Stimulated activated CD4-positive, alpha-beta T cell treated with anti-CD3 and anti-CD28 coated beads, Interleukin-15, amount 100 ng/mL, for 24 hours (primary cell): ENCODE results near the gene ARHGAP42.
A peak's percentile ranks its signal among the peaks of the same experiment; 100 is the strongest.

Experiments
- DNase-seq: peaks from one replicate; pipeline ENCODE4 v3.0.0-alpha.2; 2020

The ARHGAP42 gene

DNA sequence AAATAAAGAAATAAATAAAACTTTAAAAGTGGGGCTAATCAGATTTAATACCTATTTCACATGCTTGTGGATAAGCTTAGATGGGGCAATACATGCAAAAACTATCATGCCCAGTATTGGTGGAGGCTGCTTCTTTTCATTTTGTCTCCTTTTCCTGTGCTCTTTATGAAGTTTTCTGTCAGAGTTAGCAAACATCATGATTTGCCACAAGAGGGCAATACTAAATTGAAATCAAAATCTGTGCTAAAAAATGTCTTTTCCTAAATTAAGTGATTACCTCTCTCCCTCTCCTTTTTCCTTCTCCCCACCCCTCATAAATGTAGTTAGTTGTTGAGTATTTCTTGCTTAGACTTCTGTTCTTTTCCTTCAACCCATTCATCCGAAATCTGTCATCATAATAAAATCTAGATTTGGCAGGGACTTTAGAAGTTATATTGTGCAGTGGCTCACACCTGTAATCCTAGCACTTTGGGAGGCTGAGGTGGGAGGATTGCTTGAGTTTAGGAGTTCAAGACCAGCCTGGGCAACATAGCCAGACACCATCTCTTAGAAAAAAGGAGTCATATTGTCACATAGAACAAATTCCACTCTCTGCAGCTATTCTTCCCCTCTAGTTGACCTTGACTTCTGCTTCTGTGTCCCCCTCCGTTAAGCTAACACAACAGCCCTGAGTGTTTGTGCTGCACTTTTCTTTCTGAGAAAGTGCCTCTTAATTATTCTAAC lies 4.7 kb upstream of the ARHGAP42 start:
- no peak for DNase-seq

DNA sequence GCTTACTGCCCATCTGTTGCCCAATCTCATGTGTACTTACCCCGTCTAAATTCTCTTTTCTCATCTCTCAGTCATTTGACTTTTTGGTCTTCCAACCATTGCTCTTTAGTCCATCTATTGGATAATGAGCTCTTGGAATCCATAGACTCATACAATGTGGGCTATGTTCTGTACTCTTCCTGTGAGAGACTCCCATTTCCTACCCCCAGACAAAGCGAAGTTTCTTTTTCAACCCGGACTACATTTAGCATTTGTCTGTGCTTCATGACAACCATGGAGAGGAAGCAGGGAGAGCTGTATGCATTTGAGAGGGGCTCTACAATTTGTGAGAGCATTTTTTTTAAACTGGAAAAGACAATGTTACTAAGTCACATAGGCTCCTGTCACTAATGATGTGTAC lies 4.0 kb upstream of the ARHGAP42 start:
- no peak for DNase-seq

DNA sequence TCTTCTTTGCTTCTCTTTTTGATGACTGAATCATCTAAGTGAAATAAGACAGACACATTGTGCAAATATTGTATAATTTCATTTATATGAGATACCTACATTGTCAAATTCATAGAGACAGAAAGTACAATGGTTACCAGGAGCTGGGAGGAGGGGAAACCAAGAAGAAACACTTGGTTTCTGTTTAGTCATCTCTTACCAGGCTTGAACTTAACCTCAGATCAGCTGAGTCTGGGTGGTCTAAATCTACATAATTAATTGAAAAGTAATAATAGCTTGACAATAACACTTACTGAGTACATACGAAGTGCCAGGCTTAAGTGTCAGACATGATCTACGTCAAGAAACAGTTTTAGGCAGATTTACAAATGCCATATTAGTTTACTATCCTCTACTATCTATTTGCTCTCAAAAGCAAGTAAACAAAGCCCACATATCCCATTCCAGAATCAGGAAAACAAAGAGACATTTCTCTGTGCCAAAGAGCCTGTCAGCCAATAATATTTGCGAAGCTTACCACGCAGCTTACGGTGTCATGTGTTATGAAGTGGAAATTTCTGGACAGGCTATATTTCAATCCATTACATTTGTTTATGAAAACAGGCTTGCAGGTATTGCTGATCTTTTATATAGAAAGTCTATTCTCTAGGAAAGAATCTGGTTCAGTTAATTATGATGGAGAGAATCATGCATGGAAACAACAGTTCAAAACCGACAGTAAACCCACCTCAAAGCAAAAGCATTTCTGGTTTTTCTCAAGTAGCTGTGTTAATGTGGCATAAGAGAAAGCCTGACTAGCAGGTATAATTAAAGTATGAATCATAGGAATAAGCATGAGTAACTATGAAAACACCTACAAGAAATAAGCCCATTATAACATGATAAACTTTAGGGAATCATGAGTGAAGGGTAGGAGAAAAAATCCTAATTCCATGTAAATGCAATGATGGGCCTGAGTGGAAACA lies 2.7 kb upstream of the ARHGAP42 start:
- DNase-seq, result no peak

DNA sequence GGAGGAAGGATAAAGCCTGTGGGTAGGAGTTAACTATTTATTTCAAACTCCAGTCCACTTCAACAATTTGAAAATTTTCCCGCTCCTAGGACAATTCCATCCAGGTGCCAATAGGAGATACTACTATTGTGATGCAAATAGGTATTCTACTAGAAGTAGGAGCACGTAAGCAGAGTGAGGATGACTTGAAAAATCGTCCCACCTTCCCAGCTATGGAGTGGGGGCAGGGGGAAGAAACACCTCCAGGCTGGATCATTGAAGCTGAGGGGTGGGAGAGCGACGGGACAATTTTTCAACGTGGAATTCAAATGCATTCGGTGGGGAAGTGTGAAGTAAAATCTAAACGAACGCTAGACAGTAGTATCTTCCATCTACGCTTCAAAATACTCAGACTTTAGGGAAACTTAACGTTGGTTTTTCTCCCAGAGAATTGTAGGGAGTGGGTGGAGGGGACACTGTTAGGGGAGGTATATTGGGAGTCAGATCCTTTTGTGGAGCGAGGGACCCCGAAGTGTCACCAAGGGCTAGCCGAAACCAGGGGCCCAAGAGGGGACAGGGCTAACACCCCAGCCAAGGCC lies 523 bp upstream of the ARHGAP42 start:
- no peak for DNase-seq

DNA sequence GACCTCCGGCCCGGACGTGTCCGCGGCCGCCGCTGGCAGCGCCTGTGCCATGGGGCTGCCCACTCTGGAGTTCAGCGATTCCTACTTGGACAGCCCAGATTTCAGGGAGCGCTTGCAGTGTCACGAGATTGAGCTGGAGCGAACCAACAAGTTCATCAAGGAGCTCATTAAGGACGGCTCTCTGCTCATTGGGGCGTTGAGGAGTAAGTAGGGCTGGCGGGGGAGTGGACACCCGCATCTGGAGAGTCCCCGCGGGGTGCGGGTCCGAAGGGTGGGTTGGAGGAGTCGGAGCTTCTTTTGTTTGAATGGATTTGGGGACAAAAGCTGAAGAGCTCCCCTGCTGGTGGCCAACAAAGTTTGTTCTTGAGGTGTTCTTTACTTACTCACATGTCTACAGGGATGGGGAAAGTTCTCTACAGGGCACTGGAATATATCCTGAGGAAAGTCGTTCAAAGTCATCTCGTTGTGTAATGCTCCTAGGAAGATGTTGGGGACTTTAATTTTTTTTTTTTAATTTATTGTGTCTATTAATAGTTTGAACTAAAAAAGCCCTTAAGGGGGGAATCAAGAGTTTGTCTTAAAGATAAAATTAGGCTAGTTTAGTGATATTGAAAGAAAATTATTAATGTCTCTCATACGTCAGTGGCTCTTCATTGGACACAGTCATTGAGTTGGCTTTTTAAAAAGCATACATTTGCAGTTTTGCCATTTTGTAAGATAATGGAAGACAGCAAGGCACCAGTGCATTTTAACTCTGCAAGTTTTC lies 725 bp downstream of the ARHGAP42 start:
- DNase-seq, result peak; percentile 21

DNA sequence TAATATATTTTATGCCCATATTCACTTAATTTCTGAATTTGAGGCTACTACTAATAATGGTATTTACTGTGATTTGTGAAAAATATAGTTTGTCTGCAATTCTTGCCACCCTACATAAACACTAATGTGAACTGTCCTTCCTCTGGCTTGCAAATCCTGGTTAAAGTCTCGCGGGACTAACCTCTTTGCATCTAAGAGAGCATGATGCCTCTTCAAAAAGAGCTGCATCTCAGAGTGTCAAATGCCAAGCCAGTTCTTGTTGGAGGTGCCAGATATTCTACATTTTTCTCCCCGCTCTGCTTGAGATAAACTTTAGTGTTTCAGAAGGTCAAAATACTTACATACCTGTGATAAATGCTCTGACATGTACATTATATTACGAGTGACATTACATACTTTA lies 2.1 kb downstream of the ARHGAP42 start:
- no peak for DNase-seq

DNA sequence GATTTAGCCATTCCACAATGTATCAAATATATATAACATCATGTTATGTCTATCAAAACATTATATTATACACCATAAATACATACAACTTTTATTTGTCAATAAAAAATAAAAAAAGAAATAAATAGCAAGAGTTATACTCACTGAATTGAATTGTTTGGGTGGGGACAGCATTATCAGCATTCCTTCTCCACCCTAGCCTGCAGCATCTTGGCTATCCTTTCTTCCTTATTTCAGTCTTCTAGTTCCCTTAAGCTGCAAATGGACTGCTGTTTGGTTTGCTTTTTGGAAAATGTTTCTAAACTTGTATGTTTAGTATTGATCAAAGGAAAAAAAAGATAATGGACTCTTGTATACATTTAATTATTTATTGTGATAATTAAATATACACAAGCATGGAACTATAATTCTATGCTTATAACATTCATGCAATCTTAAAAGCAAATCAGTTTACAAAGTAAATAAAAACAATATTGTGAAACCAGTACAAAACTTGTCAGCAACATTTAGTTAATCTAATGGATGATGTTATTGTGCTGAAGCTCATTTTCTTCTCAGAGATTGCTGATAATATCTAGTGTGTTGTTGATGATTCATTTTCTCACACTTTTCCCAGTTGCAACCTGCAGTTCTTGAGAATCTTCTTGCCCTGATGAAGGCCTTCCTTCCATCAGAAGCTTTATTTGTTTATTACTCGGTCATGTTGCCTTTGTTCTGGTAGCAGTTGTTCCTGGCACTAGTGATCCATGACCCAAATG lies 5.0 kb downstream of the ARHGAP42 start:
- no peak for DNase-seq

DNA sequence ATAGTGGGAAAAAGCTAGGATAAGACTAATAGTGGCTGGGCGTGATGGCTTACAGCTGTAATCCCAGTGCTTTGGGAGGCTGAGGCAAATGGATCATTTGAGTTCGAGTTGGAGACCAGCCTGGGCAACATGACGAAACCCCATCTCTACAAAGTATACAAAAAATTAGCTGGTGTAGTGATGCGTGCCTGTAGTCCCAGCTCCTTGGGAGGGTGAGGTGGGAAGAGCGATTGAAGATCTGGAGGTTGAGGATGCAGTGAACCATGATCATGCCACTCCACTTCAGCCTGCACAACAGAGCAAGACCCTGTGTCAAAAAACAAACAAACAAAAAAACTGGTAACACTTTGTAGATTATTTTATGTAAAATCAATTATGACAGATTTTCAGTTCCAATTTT lies 8.8 kb downstream of the ARHGAP42 start:
- DNase-seq, result no peak

DNA sequence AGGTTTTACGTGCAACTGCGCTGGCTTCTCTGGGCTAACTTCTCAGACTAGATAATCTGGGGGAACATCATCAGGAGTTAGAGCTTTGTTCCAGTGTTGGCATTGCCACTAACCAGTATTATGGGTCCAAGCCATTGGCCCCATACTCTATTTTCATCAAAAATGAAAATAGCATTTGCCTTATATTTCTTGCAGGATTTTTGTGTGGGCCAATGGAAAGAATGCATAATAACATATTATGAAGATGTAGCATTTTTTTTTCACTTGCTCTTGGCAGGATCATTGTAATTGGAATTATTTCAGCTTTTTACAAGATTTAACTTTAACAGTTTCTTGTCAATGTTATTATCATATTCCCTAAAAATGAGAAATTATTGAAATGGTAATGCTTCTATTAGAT lies 16.1 kb downstream of the ARHGAP42 start:
- no peak for DNase-seq

DNA sequence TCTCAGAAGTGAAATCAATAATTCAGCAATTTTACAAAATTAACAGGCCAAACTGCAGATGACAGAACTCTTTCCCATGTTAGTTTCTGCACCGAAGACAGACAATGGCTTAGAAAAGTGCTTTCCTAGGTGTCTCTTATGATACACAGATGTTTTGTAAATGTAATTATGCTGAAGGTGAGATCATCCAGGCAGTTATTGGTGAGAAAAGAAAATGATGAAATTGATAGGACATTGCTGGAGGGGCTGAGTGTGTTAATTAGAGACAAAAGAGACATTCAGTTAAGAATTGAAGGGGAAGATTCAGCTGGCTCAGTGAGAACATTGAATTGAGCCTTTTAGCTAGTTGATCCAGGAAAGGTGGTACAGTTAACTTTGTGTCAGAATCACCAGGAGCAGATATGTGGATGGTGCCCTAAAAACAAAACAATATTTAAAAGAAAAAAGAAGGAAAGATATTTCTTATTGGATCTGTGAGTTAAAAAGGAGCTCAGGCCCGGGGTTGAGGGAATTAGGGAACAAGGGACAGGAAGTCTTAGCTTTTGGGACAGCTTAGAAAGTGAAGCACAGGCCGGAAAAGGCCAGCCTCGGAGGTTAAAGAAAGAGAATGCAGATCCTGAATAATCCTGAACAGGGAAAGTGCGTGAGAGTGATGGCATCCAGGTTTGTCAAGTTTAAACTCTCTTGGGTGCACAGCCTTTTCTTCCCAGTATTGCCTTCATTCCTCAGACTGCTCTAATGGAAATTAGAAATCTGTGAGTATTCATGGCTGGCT lies 16.9 kb downstream of the ARHGAP42 start:
- DNase-seq, result no peak

DNA sequence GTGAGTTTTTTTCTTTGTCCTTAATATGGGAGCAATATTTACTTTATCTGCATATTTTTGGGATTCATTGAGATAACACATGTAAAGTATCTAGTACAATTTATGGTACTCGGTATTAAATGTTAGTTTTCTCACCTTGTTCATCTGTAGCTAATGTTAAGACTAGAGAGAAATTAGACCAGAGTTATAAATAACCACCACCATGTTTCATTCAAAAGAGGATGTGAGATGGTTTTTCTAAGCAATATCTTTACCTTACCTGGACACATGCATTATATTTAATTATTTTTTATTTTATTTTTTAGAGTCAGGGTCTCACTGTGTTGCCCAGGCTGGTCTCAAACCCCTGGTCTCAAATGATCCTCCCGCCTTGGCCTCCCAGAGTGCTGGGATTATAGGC lies 18.4 kb downstream of the ARHGAP42 start:
- DNase-seq, result no peak

DNA sequence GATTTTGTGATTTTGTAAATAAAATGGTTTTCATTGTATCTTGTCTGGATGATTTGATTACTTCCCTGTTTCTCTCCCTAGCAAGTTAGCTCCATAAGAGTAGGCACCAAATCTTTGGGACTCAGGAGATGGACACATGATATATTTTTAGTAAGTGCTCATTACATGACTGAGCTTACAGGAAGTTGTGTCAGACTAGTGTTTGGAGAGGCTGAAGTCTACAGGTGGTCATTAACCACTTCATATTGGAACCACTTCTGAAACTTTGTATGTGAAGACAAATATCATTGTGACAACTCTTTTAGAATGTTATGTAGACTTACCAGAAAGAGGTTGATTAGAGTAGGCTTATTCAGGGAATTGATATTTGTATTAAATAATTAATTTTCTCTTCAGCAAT lies 19.1 kb downstream of the ARHGAP42 start:
- no peak for DNase-seq

DNA sequence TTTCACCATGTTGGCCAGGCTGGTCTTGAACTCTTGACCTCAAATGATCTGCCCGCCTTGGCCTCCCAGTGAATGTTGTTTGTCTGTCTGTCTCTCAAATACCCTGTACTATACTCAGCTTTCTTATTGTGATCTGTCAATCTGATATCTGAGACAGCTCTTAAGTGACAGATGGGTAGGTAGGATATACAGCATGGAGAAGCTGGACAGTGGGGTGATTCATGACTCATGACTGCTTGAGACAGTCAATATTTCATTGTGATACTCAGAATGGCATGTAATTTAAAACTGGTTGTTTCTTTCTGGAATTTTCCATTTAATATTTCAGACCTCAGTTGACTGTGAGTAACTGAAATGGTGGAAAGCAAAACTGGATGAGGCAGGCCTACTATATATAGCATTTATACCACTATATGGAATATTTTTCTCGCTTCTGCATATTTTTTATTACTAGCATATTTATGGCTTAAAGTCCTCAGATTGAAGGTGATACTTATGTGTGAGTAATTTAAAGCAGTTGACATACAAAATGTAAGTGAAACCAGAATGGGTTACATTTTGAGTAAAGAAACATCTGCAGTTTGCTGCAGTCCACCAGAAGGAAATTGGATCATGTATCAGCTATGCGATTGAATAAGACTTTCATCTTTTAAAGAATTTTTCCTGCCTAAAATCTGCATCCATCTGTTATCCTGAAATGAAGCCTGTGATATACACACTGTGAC lies 22.3 kb downstream of the ARHGAP42 start:
- no peak for DNase-seq

DNA sequence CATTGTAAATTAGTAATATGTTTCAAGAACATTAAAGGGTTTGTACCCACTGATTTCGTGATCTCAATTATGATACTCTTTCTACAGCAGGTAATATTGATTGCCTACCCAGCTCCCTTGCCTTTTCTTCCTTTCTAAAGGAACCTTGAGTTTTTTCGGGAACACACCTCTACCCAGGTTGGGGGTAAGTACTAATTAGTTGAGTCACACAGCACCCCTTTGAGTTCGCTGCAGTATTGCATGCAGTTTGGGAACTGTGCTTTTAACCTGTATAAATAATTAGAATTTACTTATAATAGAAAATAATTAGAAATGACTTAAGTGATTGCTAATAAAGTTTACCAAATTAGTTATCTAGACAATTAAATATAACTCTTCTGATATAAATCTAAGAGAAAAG lies 24.9 kb downstream of the ARHGAP42 start:
- DNase-seq, result no peak

DNA sequence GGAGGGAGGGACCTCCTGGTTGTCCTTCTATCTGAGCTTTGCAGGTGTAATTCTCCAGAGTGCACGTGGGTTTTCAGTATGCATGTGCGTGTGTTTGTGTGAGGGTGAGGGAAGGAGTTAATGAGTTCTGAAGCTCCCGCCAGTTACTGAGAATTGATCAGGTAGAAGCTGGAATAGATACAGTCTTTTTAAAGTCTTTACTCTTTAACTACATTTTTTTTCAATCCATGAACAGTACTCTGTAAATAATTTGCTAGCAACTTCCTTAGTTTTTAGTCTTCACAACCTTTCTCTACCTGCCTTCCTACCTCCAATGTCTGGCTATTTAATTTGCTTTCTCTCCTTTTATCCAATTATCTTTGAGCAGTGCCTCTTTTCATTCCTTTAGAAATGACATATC lies 25.5 kb downstream of the ARHGAP42 start:
- DNase-seq, result no peak

DNA sequence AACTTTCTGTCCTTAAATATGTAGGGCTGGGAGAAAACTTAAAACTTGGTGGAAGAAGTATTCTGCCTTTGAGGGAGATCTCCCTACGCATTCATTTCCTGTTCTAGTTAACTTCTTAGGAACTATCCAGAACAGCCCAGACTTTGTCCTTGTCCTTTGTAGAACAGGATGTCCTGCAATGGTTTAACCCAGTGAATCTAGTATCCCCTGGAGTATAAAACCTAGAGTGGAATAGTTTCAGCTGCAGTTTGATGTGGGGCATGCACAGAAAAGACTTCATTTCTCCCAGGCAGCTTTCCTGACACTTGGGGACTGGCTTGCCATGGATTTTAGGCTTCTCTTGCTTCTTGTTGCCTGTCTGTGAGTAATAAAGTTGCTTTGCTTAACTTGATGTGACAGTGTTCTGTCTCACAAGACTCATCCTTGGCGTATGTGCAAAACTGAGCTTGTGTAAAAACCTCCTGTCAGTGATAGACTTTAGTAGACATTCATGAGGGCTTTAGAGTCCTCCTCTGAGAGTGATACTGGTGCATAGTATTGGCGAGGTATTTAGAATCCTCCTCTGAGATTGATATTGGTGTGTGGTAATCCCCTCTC lies 28.2 kb downstream of the ARHGAP42 start:
- no peak for DNase-seq

DNA sequence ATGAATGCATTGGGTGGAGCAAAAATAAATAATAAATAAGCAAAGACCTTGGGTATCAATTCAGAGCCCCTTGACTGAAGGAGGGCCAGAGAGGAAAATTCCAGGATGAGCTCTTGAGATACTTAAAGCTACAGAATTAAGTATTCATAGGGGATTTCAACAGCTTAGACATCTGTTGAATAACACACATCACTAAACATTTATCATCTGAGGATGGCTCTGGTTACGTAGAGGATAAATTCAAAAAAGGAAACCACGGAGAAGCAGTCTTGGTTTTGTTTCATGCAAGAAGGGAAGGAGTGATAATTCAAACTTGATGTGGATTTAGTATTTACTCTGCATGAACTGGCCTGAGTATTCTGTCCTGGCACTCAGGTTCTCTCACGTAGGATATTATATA lies 29.8 kb downstream of the ARHGAP42 start:
- no peak for DNase-seq

DNA sequence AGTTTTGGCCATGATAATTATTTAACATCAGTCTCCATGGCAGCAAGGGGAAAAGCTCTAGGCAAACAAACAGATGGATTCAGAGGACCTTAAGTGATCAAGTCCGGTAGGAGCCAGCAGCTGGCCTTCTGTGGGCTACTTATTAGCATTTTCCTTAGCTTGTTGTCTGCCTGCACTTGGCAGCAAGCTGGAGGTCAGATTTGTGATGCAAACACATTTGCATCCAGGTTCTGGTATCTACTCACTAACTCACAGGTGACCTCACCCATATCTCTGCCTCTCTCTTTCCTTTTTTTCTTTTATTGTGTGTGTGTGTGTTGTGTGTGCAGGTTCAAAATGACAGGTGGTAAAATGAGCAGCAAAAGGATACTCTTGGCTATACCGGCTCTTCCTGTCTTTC lies 32.3 kb downstream of the ARHGAP42 start:
- DNase-seq, result no peak

DNA sequence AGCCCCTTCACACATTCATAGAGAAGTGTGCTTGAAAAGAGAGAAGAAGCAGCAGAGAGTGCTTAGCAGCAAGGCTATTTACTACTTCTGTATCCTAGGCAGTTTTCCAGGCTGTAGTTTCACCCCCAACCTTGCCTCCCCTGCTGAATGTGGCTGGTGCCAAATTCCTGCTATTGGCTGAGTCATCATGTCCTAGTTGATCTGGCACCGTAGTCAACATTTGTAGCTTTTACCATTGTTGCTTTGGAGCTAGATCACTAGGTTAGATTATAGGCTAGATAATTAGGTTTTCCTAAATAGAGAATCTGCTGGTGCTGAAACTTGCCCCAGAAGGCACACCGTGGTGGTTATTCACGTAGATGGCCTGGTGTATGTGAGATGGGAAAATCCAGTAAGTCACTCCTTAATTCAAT lies 32.7 kb downstream of the ARHGAP42 start:
- DNase-seq, result no peak

DNA sequence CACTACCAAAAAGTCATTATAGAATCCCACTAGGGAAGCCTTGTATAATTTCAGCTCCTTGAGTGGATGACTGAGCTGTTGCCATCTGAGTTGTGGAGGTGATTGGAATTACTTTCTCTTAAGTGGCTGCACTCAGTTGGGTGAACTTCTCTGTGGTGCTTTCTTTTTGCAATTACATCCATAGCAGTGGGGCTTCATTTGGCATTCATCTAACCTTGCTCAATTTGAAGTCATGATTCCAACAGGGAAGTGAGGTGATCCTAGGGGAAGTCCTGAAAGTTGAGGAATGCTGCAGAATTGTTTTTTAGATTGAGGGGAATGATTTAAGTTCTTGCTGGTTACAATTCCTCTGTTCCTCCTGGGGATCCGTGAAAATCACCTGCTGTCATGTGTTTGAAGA lies 39.6 kb downstream of the ARHGAP42 start:
- no peak for DNase-seq
